Cerebellar nuclear complex (tissue), 1 donor: ENCODE measurements around the gene TM2D1.

Source experiments
- DNase-seq, 2 experiments: peaks; one replicate each; lab custom pipeline; 2025; lab: John Stamatoyannopoulos, UW

TM2D1 gene

GRCh38 chr1:61644303-61644702, 80.6 kb downstream of the TM2D1 start:
- no peak for DNase-seq

- DNase-seq = no peak
Measured at GRCh38 chr1:61642475-61643232, 82.3 kb downstream of the TM2D1 start.

- DNase-seq = no peak
Measured at GRCh38 chr1:61641578-61642336, 83.2 kb downstream of the TM2D1 start.

GRCh38 chr1:61640531-61641530, 84.1 kb downstream of the TM2D1 start:
- no peak for DNase-seq

- DNase-seq = no peak
Measured at GRCh38 chr1:61639608-61640336, 85.2 kb downstream of the TM2D1 start.

- DNase-seq = no peak
Measured at GRCh38 chr1:61638911-61639605, 85.9 kb downstream of the TM2D1 start.

GRCh38 chr1:61638296-61638695, 86.6 kb downstream of the TM2D1 start:
- no peak for DNase-seq

- DNase-seq = no peak
Measured at GRCh38 chr1:61637470-61637869, 87.5 kb downstream of the TM2D1 start.

GRCh38 chr1:61636814-61637213, 88.1 kb downstream of the TM2D1 start:
- DNase-seq = no peak

- DNase-seq = no peak
Measured at GRCh38 chr1:61636376-61636775, 88.6 kb downstream of the TM2D1 start.

- no peak for DNase-seq
Measured at GRCh38 chr1:61635557-61635956, 89.4 kb downstream of the TM2D1 start.

- DNase-seq = no peak
Measured at GRCh38 chr1:61631436-61631835, 93.5 kb downstream of the TM2D1 start.
